ENCODE results near the gene LRRC59.
A peak's percentile ranks its signal among the peaks of the same experiment; 100 is the strongest.

LRRC59 gene

GRCh38 chr17:50397111-50397918, at the start of gene LRRC59:
Gene LRRC59 (minus strand): TSS chr17:50397523. CDS start chr17:50397317, 206 bp downstream.
- peaks cover 20 to 21% of the 10 kb centered on the region in 2 experiments for H3K4me1 ChIP-seq (ENCODE audit: control insufficient read depth in 1 of 2, insufficient read depth in 1 of 2, low read depth in 1 of 2, low read length in 1 of 2)
- H3K9me3 ChIP-seq: no peaks in the 10 kb centered on the region
- H3K36me3 ChIP-seq: peaks cover 25% of the 10 kb centered on the region
- TF ChIP-seq CTCF (IDR thresholded peaks at IDR 0.05): peak; percentile 99
- H3K27me3 ChIP-seq: no peaks in the 10 kb centered on the region
- peak within 1 kb of the TSS; percentile 69 for H3K27ac ChIP-seq
- H3K4me3 ChIP-seq (ENCODE audit: low read depth in 1 of 2, low read length in 1 of 2): peak within 1 kb of the TSS; percentile 81 to 87

GRCh38 chr17:50445730-50446325, 48.5 kb upstream of the LRRC59 start:
- Histone ChIP-seq H3K4me1 (ENCODE audit: control insufficient read depth in 1 of 2, insufficient read depth in 1 of 2, low read depth in 1 of 2, low read length in 1 of 2) (no peaks in the 10 kb centered on the region), H3K9me3 (no peaks in the 10 kb centered on the region), H3K36me3 (no peaks in the 10 kb centered on the region), H3K27me3 (no peaks in the 10 kb centered on the region), H3K4me3 (ENCODE audit: low read depth in 1 of 2, low read length in 1 of 2) (no peak overlapping the region), H3K27ac (no peak overlapping the region)
- no peak for TF ChIP-seq CTCF (IDR thresholded peaks at IDR 0.05)

- TF ChIP-seq CTCF (IDR thresholded peaks at IDR 0.05): no peak
- H3K27ac ChIP-seq: no peak overlapping the region
- no peak overlapping the region for H3K4me3 ChIP-seq (ENCODE audit: low read depth in 1 of 2, low read length in 1 of 2)
- no peaks in the 10 kb centered on the region for H3K27me3 ChIP-seq
- H3K9me3 ChIP-seq: no peaks in the 10 kb centered on the region
- H3K4me1 ChIP-seq (ENCODE audit: control insufficient read depth in 1 of 2, insufficient read depth in 1 of 2, low read depth in 1 of 2, low read length in 1 of 2): no peaks in the 10 kb centered on the region
- no peaks in the 10 kb centered on the region for H3K36me3 ChIP-seq
Observed at GRCh38 chr17:50444841-50445715, 47.8 kb upstream of the LRRC59 start.

GRCh38 chr17:50443505-50443974, 46.2 kb upstream of the LRRC59 start:
- H3K27me3 ChIP-seq: no peaks in the 10 kb centered on the region
- TF ChIP-seq CTCF (IDR thresholded peaks at IDR 0.05): no peak
- H3K4me1 ChIP-seq (ENCODE audit: control insufficient read depth in 1 of 2, insufficient read depth in 1 of 2, low read depth in 1 of 2, low read length in 1 of 2): no peaks in the 10 kb centered on the region
- H3K9me3 ChIP-seq: no peaks in the 10 kb centered on the region
- H3K27ac ChIP-seq: no peak overlapping the region
- H3K4me3 ChIP-seq (ENCODE audit: low read depth in 1 of 2, low read length in 1 of 2): no peak overlapping the region
- no peaks in the 10 kb centered on the region for H3K36me3 ChIP-seq
